T-helper 1 cell (primary cell): ENCODE measurements around the gene GNB5.
"Not testable (repeated sequence)": the region's sequence is repeated elsewhere in the genome, so short reads cannot be mapped to it uniquely, and the experiment has no call there.

Source experiments
- DNase-seq, 5 donors: peaks; one replicate each; pipeline ENCODE4 v3.0.0-alpha.2; 2012 to 2020

Gene GNB5

DNA sequence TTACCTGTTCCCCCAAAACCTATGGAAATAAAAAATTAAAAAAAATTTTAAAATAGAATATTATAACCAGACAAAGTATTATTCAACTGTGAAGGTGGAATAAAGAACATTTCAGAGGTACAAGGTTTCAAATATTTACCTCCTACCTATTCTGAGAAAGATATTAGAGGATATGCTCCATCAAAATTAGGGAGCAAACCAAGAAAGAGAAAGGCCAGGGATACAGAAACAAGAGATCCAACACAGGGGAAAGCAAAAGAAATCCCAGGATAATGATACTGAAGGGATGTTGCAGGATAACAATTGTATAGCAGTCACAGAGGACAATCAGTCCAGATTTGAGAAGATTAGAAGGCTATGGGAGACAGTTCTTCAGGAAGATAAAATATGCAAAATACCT, 101.0 kb downstream of the GNB5 start:
- DNase-seq, result no peak

DNA sequence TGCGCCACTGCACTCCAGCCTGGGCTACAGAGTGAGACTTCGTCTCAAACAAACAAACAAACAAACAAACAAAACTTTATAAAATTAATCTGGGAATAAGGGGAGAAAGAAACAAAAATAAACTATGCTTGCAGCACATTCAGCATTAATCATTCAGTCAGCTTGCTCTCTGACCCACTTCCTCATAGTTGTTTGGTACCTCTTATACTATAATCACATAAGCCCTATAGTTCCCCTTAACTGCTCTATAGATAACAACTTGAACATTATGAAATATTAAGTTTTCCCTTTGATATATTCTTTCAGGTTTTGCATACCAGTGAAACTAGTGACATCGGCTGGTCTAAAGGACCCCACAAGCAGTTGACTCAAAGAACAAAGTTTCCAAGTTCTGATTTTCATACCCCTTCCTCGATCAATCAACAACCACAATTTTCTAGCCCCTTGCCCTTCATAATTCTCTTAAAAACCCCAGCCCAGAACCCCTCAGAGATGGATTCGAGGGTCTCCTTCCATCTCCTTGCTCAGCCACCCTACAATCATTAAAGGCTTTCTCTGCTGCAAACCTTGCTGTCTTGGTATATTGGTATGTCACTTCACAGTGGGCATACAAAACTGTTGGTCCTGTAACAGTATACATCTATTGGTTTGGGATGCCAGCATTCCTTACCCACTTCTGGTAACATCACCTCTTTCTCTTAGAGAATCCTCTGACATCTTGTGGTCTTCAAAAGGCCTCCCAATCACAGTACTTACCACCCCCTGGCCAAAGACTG, 105.0 kb downstream of the GNB5 start:
- DNase-seq, result no peak

DNA sequence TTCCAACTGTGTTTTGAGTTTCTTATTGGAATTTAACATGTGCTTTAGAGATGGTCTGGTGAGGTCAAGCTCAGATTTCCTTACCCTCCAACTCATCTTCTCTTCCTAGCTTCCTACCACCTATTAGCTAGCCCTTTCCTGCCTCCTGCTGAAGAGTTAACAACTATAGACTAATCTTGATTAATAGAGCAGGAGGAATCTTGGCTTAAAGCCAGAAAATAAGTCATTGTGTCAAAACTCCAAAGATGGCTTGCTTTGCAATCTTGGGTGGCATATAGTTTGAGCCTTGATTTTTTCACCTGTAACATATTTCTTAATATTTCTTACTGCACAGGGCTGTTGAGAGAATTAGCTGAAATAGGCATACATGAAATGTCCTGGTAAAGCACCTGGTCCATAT, 105.9 kb downstream of the GNB5 start:
- no peak for DNase-seq

DNA sequence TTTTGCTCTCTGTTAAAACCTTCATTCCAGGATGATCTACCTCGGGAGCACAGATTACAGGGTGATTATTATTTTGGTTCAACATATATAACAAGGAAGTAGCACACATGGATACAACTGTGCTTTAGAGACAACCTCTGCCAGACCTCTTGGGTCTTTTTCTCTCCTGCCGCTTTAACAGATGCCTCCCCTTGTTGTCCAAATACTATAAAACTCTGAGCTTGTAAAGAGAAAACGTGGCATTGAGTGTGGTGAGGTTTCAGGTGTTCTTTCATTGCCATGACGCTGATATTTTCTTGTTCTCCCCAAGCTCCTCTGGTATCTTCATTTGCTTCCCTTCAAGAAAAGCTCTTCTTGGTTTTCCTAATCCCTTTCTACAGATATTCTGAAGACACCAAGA, 107.6 kb downstream of the GNB5 start:
- DNase-seq, result no peak

DNA sequence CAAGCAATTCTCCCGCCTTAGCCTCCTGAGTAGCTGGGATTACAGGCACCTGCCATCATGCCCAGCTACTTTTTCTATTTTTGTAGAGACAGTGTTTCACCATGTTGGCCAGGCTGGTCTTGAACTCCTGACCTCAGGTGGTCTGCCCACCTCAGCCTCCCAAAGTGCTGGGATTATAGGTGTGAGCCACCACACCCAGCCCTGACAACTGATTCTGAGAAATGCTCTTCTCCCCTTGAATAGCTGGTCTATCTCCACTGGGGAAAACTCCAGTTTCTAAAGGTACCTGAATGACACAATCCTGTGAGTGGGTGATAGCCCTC, 108.2 kb downstream of the GNB5 start:
- not testable (repeated sequence) for DNase-seq

DNA sequence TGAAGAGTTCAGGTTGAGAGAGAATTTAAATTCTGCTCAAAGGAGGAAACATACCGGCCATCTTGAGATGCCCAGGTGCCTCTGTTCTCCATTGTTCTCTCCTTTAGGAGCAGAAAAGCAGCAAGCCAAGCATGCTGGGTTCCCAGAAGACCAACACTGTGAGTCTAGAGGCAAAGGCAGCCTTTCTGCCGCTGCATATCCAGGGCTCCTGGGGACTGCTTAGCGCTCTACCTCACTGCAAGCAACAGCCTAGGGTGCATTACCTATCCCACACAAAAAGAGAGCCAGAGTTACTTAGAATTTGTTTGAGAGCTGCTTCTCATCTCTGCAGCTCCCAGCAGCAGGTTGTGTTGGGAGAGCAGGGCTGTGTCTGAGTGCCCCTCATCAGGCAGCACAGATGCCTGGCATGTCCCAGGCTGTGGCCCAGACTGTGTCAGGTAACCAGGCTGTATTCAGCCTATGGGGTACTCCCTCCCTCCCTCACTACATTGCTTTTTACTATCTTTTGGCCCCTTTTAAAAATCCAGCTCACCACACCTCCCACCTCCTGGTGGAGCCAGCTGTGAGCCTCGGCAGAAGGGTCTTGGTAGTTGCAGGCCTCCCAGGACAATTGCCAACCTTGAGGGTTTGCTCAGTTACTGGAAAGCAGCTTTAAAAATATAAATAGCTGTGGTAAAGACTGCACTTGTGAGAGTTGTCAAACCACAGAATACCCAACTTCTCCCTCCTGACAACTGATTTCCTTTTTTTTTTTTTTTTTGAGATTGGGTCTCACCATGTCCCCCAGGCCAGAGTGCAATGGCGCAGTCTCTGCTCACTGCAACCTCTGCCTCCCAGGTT, 108.8 kb downstream of the GNB5 start:
- DNase-seq, result no peak

DNA sequence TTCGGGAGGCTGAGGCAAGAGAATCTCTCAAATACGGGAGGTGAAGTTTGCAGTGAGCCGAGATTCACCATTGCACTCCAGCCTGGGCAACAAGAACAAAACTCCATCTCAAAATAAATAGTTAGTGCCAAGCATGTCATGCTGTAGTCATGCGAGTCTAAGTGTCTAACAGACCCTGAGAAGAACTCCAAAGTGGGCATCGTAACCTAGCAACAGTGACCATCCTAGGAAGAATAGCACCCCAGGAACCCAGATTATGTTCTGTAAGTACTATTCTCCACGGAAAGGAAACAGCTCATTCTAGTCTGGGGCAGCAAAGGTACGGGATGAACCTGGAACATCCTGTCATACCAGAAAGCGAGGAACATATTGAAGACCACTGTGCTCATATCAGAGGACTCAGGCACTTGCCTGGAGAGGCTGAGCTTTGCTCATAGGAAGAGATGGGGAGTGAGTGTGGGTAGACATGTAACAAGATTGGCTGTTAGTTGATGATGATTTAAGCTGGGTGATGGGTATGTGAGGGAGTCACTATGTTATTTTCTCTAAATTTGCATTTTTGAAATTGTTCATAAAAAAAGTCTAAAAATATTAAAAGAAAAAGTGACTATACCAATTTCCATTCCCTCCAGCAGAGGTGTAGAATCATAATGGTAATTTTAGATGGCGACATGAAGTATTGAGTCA, 110.3 kb downstream of the GNB5 start:
- no peak for DNase-seq

DNA sequence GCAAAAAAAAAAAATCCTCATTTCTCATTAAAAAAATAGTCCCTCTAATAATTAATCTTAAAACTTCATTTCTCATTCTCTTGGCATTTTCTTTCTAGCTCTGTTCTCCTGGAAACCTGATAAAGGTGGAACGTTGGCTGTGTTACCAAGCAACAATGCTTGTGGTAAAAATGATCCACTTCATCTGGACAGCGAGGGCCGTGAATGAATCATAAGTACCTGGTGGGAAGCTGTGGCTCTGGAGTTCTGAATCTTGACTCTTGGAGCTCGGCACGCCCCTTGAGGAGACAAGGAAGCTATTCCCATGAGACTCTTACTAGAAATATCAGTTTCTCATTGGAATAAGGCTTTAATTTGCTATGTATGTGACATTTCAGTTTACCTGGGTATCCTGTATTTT, 111.2 kb downstream of the GNB5 start:
- DNase-seq, result no peak

DNA sequence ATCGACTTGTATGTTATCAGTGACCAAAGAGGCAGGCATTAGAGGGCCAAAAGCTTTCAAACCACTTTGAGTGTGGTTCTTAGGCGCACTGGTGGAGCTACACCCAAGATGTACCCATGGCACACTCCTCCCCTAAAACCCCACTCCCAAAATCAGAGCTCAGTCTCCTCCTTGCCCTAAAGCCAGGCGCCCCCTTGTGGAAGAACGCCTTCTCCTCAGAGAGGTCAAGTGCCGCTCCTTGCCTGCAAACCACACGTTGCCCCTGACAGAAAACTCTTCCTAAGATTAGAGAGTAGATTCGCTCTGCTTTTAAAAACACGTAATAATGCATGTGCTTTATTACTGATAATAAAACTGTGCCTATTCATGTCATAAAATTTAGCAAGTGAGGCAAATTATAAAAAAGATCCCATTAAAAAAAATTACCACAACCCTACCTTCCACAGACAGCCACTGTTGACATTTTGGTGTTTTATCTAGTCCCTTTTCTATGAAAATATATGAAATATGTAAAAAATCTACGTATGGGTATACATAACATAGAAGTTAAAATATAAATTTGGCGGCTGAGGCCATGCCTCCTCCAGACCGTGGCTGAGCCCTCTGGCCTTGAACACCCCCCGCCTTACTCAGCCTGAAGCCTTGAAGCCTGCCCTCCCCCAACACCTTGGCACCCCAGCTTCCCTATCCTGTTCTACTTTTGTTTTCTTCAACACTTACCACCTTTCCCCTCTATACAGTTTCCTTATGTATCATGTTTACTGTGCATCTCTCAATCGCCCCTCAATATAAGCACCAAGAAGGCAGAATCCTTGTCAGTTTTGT, 112.1 kb downstream of the GNB5 start:
- peak; percentile 52 to 83 (median 70) for DNase-seq

DNA sequence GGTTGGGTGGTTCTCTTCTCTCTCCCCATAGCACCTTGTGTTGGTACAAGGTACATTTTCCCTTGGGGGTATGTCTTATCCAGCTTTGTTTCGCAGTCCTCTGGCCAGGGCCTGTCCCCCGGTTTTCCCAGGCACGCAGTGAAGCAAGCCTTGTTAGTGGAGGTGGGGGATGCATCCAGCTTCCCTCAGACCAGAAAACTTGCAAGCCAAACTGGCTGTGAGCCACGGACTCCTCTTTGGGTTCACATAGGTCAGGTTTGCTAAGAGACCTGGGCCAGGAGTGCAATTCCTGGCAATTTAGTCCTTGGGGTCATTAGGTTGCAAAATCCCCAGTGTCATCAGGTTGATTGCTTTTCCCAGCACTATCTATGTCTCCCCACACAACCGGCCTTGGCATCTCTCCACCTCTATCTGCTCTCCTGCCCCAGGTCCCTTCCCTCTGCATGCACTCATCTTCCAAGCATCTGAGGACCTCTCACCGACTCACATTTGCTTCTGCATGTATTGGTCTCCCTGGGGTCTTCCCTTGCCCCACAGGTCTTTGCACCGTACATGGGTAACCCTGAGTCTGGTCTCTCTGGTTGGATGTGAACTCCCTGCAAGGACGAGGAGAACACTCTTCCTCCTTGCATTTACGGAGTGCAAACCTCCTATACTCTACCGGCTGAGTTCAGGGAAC, 112.9 kb downstream of the GNB5 start:
- no peak for DNase-seq

DNA sequence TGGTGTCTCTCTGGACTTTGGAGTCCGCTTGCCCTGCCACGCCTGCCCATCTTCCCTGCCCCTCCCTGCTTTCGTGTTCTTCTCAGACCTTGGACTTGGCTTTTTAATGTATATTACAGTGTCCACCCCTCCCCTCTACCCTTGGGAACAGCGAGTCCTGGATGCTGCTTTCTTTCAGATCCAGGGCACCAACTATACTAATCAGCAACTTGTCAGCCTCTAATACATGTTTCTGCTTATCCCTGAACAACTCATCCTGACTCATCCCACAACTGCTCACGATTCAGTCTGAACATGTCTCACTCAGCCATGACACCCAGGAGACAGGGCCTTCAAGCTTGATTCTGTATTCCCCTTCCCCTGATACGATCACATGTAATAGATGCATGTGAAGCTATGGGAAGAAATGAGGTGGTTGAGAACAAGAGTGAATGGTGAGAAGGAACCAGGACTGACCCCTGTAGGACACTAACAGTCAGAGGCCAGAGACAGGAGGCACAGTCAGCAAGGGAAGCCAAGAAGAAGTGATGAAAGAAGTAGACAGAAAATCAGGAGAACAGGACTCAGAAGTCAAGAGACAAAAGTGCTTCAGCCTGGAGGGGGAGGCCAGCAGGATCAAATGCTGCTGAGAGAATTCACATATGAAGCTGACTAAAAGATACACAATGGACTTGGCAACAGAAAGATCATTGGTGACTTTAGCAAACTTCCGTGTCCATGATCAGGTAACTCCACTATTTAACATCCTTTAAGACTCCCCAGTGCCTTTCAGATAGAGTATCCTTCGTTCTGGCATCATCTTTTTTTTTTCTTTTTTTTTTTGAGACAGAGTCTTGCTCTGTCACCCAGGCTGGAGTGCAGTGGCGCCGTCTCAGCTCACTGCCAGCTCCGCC, 114.1 kb downstream of the GNB5 start:
- peak in 1 of 5 donors; percentile 18 for DNase-seq

DNA sequence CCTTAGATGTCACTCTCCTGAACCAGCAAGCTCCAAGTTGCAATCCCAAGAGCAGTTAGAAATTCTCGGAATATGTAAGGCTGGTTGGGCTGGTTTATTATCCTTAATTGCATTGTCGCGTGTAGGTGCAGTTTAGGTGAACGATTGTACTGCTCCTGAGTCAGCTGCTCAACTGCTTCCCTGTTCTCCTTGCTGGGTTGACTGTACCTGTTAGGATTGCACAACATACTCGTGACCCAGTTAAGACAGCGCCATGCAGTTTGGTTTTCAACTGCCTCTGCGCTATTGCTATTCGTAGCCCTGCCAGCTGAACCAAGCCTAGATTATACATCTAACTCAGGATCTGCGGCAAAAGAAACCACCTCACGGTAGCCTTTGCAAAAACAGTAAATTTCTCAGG, 119.6 kb downstream of the GNB5 start:
- no peak for DNase-seq

DNA sequence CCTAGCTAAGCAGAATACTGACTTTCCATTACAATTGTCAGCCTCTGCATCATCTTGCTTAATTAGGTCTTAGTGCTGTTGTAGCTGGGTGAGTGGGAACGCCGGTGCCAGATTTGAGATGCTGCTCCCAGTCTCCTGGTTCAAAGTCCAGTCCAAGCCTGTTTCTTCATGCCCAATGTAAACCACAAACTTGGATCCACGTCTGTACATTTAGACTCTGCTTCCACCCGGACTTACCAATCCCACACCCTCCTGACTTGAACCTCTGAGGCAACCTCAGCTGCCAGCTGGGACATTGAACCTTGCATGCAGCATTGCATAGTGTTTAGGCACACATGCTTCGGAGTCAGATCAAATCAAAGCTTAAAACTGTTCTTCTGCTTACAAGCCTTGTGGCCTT, 121.6 kb downstream of the GNB5 start:
- DNase-seq, result no peak

DNA sequence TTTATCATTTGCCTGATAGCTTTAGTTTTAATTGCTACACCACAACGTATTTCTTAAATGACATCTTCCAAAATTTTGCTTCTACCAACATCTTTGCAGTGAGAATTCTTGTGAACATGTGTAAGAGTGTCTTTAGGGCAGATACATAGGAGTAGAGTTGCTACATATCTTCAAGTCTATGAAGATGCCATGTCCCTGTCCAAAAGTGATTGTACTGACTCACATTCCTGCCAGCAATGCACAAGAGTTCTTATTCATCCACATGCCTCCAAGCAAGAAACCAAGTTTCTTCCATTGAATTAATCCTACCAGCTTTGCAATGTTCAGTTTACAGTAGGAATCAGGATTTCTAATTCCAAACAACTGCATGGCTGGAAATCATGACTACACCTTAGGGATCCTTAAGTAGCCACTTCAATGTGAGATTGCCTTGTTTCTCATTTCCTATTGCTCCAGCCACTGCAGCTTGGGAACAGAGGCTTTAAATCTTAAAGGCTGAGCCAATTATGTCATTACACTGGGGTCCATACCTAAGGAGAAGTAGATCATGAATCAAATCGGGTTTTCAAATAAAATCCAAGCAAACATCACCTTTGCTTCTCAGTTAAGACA, 123.1 kb downstream of the GNB5 start:
- no peak for DNase-seq

DNA sequence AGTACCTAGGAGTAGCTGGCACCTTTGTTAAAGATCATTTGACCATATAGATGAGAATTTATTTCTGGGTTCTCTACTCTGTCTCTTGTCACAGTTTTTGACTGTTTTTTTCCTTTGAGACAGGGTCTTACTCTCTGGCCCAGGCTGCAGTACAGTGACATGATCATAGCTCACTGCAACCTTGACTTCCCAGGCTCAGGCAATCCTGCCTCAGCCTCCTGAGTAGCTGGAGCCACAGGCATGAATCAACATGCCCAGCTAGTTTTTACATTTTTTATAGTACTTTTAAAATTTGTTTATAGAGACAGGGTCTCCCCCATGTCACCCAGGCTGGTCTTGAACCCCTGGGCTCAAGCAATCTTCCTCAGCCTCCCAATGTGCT, 123.7 kb downstream of the GNB5 start:
- no peak for DNase-seq

DNA sequence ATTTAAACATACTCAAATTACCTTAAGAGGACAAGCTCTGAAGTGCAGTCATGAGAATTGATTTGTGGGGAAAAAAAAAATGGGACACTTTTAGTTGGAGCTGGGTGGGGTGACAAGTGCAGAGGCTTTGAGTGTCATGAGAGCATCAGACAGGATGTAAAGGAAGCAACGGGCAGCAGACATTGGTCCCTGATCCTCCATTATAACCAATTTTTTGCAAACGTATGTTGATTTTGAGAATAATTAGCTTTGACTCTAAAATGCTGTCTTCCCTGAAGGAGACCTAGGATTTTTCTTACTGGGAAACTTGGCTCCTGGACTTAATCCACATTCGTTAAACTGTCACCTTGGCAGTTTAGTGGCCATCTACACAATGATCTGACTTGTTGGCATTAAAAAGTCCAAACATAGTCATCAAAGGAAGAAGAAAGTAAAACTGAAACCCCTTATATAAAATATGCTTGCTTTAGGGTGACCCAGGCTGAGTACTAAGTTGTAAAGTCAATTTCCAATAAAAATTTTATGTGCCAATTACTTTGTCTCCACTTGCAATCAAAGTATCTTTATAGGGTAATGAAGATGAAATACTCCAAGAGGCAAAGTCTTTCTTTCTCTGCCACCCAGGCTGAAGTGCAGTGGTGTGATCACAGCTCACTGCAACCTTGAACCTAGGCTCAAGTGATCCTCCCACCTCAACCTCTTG, 124.2 kb downstream of the GNB5 start:
- no peak for DNase-seq
